ENCODE measurements around the gene TBXAS1.

The TBXAS1 gene

GRCh38 chr7:139943401-139943800, 114.3 kb downstream of the TBXAS1 start:
- H3K9ac ChIP-seq (ENCODE audit: low read length): no peak overlapping the region
- H3K9me3 ChIP-seq (ENCODE audit: control insufficient read depth, low read depth, low read length): no peaks in the 10 kb centered on the region

GRCh38 chr7:139944248-139944647, 115.2 kb downstream of the TBXAS1 start:
- Histone ChIP-seq H3K4me1 (ENCODE audit: control insufficient read depth, low read depth, low read length) (no peaks in the 10 kb centered on the region), H3K36me3 (ENCODE audit: control insufficient read depth, low read depth, low read length) (no peaks in the 10 kb centered on the region), H3K27me3 (ENCODE audit: control insufficient read depth, insufficient read depth, low read length) (no peaks in the 10 kb centered on the region), H3K9ac (ENCODE audit: low read length) (no peak overlapping the region), H3K9me3 (ENCODE audit: control insufficient read depth, low read depth, low read length) (no peaks in the 10 kb centered on the region), H3K4me3 (ENCODE audit: low read length) (no peak overlapping the region), H3K27ac (ENCODE audit: low read length) (no peak overlapping the region)

More at GRCh38 chr7:139943401-139943800, 114.3 kb downstream of the TBXAS1 start:
- Histone ChIP-seq H3K4me1 (ENCODE audit: control insufficient read depth, low read depth, low read length) (no peaks in the 10 kb centered on the region), H3K27me3 (ENCODE audit: control insufficient read depth, insufficient read depth, low read length) (no peaks in the 10 kb centered on the region), H3K27ac (ENCODE audit: low read length) (no peak overlapping the region), H3K36me3 (ENCODE audit: control insufficient read depth, low read depth, low read length) (no peaks in the 10 kb centered on the region), H3K4me3 (ENCODE audit: low read length) (no peak overlapping the region)

- Histone ChIP-seq H3K27ac (ENCODE audit: low read length) (no peak overlapping the region), H3K9me3 (ENCODE audit: control insufficient read depth, low read depth, low read length) (no peaks in the 10 kb centered on the region), H3K27me3 (ENCODE audit: control insufficient read depth, insufficient read depth, low read length) (no peaks in the 10 kb centered on the region), H3K36me3 (ENCODE audit: control insufficient read depth, low read depth, low read length) (no peaks in the 10 kb centered on the region), H3K9ac (ENCODE audit: low read length) (no peak overlapping the region), H3K4me1 (ENCODE audit: control insufficient read depth, low read depth, low read length) (no peaks in the 10 kb centered on the region), H3K4me3 (ENCODE audit: low read length) (no peak overlapping the region)
Observed at GRCh38 chr7:139946533-139946932, 117.5 kb downstream of the TBXAS1 start.

- Histone ChIP-seq H3K4me1 (ENCODE audit: control insufficient read depth, low read depth, low read length) (no peaks in the 10 kb centered on the region), H3K27ac (ENCODE audit: low read length) (no peak overlapping the region), H3K9me3 (ENCODE audit: control insufficient read depth, low read depth, low read length) (no peaks in the 10 kb centered on the region), H3K36me3 (ENCODE audit: control insufficient read depth, low read depth, low read length) (no peaks in the 10 kb centered on the region), H3K4me3 (ENCODE audit: low read length) (no peak overlapping the region), H3K27me3 (ENCODE audit: control insufficient read depth, insufficient read depth, low read length) (no peaks in the 10 kb centered on the region), H3K9ac (ENCODE audit: low read length) (no peak overlapping the region)
Observed at GRCh38 chr7:139947021-139947420, 118.0 kb downstream of the TBXAS1 start.

DNA sequence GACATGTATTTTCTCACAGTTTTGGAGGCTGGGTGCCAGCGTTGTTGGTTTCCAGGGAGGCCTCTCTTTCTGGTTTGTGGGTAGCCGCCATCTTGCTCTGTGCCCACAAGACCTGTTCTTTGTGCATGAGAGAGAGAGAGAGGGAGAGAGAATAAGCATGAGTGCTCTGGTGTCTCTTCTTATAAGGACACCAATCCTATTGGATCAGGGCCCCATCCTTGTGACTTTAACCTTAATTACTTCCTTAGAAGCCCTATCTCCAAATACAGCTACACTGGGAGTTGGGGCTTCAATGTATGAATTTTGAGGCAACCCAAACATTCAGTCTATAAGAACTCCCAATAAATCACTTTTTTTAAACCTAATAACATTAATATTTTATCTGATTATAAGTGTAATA, 119.1 kb downstream of the TBXAS1 start:
- Histone ChIP-seq H3K9ac (ENCODE audit: low read length) (no peak overlapping the region), H3K36me3 (ENCODE audit: control insufficient read depth, low read depth, low read length) (no peaks in the 10 kb centered on the region), H3K4me3 (ENCODE audit: low read length) (no peak overlapping the region), H3K9me3 (ENCODE audit: control insufficient read depth, low read depth, low read length) (no peaks in the 10 kb centered on the region), H3K27ac (ENCODE audit: low read length) (no peak overlapping the region), H3K27me3 (ENCODE audit: control insufficient read depth, insufficient read depth, low read length) (no peaks in the 10 kb centered on the region), H3K4me1 (ENCODE audit: control insufficient read depth, low read depth, low read length) (no peaks in the 10 kb centered on the region)

DNA sequence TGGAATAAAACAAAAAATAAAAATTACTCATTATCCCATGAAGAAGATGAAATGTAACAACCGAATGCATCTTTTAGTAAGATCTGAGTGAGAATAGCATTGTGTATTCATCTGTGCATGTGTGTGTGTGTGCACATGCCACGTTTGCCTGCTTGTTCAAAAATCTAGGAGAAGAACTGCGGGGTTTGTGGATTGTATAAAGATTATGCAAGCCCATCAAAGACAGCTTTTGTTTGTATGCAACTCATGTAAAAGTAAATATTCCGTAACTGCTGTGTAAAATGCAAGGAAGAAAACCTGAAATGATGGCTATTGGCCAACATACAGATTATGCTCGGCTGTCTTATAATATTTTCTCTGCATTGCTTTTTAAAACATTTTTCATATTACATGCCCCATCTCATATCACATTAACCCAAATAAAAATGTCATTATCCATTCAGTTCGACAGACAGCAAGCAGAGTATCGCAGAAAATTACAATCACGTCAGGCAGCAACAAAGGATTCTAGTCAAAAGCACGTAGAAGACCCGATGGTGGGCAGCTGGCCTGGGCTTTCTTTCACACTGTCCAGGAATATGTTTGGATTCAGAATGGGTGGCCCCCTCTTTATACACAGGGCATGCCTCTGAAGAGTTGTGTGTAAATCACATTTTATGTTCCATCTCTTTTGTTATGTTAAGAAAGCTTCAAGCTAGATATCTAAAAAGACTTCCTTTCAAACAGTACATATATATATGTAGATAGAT, 119.7 kb downstream of the TBXAS1 start:
- Histone ChIP-seq H3K4me1 (ENCODE audit: control insufficient read depth, low read depth, low read length) (no peaks in the 10 kb centered on the region), H3K36me3 (ENCODE audit: control insufficient read depth, low read depth, low read length) (no peaks in the 10 kb centered on the region), H3K27me3 (ENCODE audit: control insufficient read depth, insufficient read depth, low read length) (no peaks in the 10 kb centered on the region), H3K9me3 (ENCODE audit: control insufficient read depth, low read depth, low read length) (no peaks in the 10 kb centered on the region), H3K9ac (ENCODE audit: low read length) (no peak overlapping the region), H3K4me3 (ENCODE audit: low read length) (no peak overlapping the region), H3K27ac (ENCODE audit: low read length) (no peak overlapping the region)

DNA sequence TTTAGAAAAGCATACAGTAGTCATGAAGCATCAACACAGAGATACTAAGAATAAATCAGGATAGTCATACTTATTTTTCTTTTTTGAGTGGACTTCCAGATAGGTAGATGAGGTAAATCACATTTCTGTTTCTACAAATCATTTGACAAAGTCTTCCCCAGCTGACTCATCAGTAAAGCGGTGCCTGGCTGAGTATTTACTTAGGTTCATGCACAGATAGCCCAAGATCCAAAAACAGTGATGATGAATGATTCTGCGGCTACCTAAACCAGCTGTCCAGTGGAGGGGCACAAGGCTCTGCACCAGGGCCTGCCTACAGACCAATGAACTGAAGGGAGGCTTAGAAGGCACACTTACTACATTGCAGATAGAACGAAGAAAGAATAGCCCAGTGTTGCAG, 120.6 kb downstream of the TBXAS1 start:
- H3K27ac ChIP-seq (ENCODE audit: low read length): no peak overlapping the region
- no peaks in the 10 kb centered on the region for H3K36me3 ChIP-seq (ENCODE audit: control insufficient read depth, low read depth, low read length)
- no peak overlapping the region for H3K9ac ChIP-seq (ENCODE audit: low read length)
- H3K27me3 ChIP-seq (ENCODE audit: control insufficient read depth, insufficient read depth, low read length): no peaks in the 10 kb centered on the region
- no peak overlapping the region for H3K4me3 ChIP-seq (ENCODE audit: low read length)
- no peaks in the 10 kb centered on the region for H3K9me3 ChIP-seq (ENCODE audit: control insufficient read depth, low read depth, low read length)
- H3K4me1 ChIP-seq (ENCODE audit: control insufficient read depth, low read depth, low read length): no peaks in the 10 kb centered on the region

GRCh38 chr7:139950881-139951525, 121.9 kb downstream of the TBXAS1 start:
- Histone ChIP-seq H3K9me3 (ENCODE audit: control insufficient read depth, low read depth, low read length) (no peaks in the 10 kb centered on the region), H3K4me3 (ENCODE audit: low read length) (no peak overlapping the region), H3K4me1 (ENCODE audit: control insufficient read depth, low read depth, low read length) (no peaks in the 10 kb centered on the region), H3K9ac (ENCODE audit: low read length) (no peak overlapping the region), H3K36me3 (ENCODE audit: control insufficient read depth, low read depth, low read length) (no peaks in the 10 kb centered on the region), H3K27me3 (ENCODE audit: control insufficient read depth, insufficient read depth, low read length) (no peaks in the 10 kb centered on the region), H3K27ac (ENCODE audit: low read length) (no peak overlapping the region)

DNA sequence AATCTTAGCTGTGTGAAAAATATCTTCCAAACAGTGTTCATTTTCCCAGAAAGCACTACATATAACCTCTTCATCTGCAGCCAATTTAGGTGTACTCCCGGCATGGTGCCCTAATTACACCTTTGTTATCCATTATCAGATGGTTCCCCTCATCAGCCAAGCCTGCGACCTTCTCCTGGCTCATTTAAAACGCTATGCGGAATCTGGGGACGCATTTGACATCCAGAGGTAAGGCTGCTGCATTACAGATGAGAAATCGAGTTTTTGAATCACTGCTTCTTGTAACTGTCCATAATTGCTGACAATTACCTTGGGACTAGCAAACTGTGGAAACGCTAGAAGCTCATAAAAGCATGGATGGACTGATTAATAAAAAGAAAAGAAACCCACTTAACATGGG, 124.2 kb downstream of the TBXAS1 start:
- H3K9me3 ChIP-seq (ENCODE audit: control insufficient read depth, low read depth, low read length): no peaks in the 10 kb centered on the region
- H3K36me3 ChIP-seq (ENCODE audit: control insufficient read depth, low read depth, low read length): no peaks in the 10 kb centered on the region
- H3K4me3 ChIP-seq (ENCODE audit: low read length): no peak overlapping the region
- H3K9ac ChIP-seq (ENCODE audit: low read length): no peak overlapping the region
- H3K4me1 ChIP-seq (ENCODE audit: control insufficient read depth, low read depth, low read length): no peaks in the 10 kb centered on the region
- H3K27ac ChIP-seq (ENCODE audit: low read length): no peak overlapping the region
- H3K27me3 ChIP-seq (ENCODE audit: control insufficient read depth, insufficient read depth, low read length): no peaks in the 10 kb centered on the region

DNA sequence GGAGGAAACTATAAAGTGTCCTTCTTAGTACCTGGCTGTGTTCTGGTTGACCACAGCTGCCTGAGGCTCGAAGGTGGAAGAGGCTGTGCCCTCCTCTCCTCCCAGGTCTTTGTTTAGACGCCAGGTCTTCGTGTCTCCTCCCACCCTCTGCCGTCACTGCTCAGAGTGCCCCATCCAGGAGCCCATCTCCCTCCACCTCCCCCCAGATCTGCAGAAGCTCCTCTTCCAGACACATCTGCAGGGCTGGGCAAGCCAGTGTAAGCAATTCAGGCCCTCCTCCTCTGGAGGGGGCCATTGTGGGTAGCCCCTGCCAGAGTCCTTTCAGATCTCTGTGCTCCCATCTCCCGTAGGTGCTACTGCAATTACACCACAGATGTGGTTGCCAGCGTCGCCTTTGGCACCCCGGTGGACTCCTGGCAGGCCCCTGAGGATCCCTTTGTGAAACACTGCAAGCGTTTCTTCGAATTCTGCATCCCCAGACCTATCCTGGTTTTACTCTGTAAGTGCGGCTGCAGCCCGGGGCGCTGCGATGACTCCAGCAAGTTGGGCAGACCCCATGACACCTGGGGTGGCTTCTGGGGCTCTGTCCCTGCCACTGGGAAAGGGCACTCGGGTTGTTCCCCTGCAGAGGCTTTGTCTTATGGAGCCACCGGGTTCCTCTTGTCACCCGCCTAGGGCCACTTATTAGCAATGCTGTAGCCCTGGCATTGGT, 126.2 kb downstream of the TBXAS1 start:
- no peak overlapping the region for H3K9ac ChIP-seq (ENCODE audit: low read length)
- no peak overlapping the region for H3K4me3 ChIP-seq (ENCODE audit: low read length)
- no peaks in the 10 kb centered on the region for H3K27me3 ChIP-seq (ENCODE audit: control insufficient read depth, insufficient read depth, low read length)
- H3K27ac ChIP-seq (ENCODE audit: low read length): no peak overlapping the region
- H3K9me3 ChIP-seq (ENCODE audit: control insufficient read depth, low read depth, low read length): no peaks in the 10 kb centered on the region
- H3K36me3 ChIP-seq (ENCODE audit: control insufficient read depth, low read depth, low read length): no peaks in the 10 kb centered on the region
- no peaks in the 10 kb centered on the region for H3K4me1 ChIP-seq (ENCODE audit: control insufficient read depth, low read depth, low read length)

- H3K27me3 ChIP-seq (ENCODE audit: control insufficient read depth, insufficient read depth, low read length): no peaks in the 10 kb centered on the region
- no peak overlapping the region for H3K9ac ChIP-seq (ENCODE audit: low read length)
- no peak overlapping the region for H3K4me3 ChIP-seq (ENCODE audit: low read length)
- H3K36me3 ChIP-seq (ENCODE audit: control insufficient read depth, low read depth, low read length): no peaks in the 10 kb centered on the region
- H3K4me1 ChIP-seq (ENCODE audit: control insufficient read depth, low read depth, low read length): no peaks in the 10 kb centered on the region
- no peaks in the 10 kb centered on the region for H3K9me3 ChIP-seq (ENCODE audit: control insufficient read depth, low read depth, low read length)
- H3K27ac ChIP-seq (ENCODE audit: low read length): no peak overlapping the region
Observed at GRCh38 chr7:139958599-139959284, 129.7 kb downstream of the TBXAS1 start.

All from iPS-18a (cell line).